Testis (tissue), 3 donors: Measurements from ENCODE around the gene ORAI2. TPM values are rescaled to one million over a fixed set of nuclear protein-coding genes. Genes with fewer than 3 reads are reported as not detected.
"Not testable (repeated sequence)": the region's sequence is repeated elsewhere in the genome, so short reads cannot be mapped to it uniquely, and the experiment has no call there.

Experiments used
- DNase-seq: peaks from one replicate; pipeline ENCODE4 v3.0.0-alpha.2; 2019
- H3K27ac ChIP-seq, 2 donors: fragments of 200-600 bp; sonication (generic); one replicate each; pipeline ENCODE4 v1.5.1; 2019
- H3K27me3 ChIP-seq: fragments of 200-600 bp; sonication (generic); one replicate; pipeline ENCODE4 v1.5.1; 2019
- H3K36me3 ChIP-seq: fragments of 200-600 bp; sonication (generic); one replicate; pipeline ENCODE4 v1.5.1; 2017; ENCODE audit warnings: low read depth; ENCODE audit errors: missing control alignments
- H3K4me1 ChIP-seq: fragments of 200-600 bp; sonication (generic); one replicate; pipeline ENCODE4 v1.5.1; 2019
- H3K4me3 ChIP-seq, 2 donors: fragments of 200-600 bp; sonication (generic); one replicate each; pipeline ENCODE4 v1.5.1; 2017 to 2019
- H3K9me3 ChIP-seq: fragments of 200-600 bp; sonication (generic); one replicate; pipeline ENCODE4 v1.5.1; 2017
- WGBS, 2 donors: methylation state at CpG; one replicate each; pipeline ENCODE4 v1.1.5; 2018; 5-methylcytosine and 5-hydroxymethylcytosine counted together
- intact Hi-C: fragments of 100-400 bp; cut with DNase I; formaldehyde crosslinking; loops from one replicate; pipeline ENCODE4 v1.15.1; 2023; ENCODE audit warnings: low total_unique reads
- microRNA-seq, 2 donors: library from miRNA; unstranded; fragments of <30 nt; microRNA quantifications; one replicate each; pipeline ENCODE4, GENCODE V29; 2016; ENCODE audit warnings: borderline number of aligned reads in 2 of 2, borderline replicate concordance in 1 of 2
- polyA plus RNA-seq: library from polyadenylated mRNA; stranded (reverse); fragments of 350-450 nt; fragmentation: Illumina TruSeq; extraction: RNeasy Lipid Tissue Mini Kit (QIAGEN cat#74804); gene quantifications from one replicate; pipeline ENCODE4 v1.2.3, GENCODE V29; 2014; ENCODE audit warnings: low read depth, low replicate concordance; ENCODE audit not compliant: insufficient read depth
- small RNA-seq, 2 donors: library from RNA; depleted of rRNA; stranded (forward); fragments of <200 nt; gene quantifications; one replicate each; pipeline ENCODE3, GENCODE V24; 2016
- total RNA-seq, 2 donors: library from RNA; depleted of rRNA; stranded (reverse); fragments of >200 nt; gene quantifications; one replicate each; pipeline ENCODE4 v1.2.3, GENCODE V29; 2016

ORAI2 gene
- total and polyA plus RNA-seq, 3 donors from 2014 or later: 9.7 to 10.3 (median 9.9) TPM

GRCh38 chr7:102496861-102497260, 63.5 kb downstream of the ORAI2 start:
- H3K27me3 ChIP-seq, H3K36me3 ChIP-seq, H3K4me3 ChIP-seq, DNase-seq, intact Hi-C loops, H3K27ac ChIP-seq, H3K9me3 ChIP-seq, H3K4me1 ChIP-seq: not testable (repeated sequence)
- WGBS, 2 donors: 77% methylated on average over 3 of the region's 10 CpGs; no CpG with 5 or more reads in 1 of the 2 donors

GRCh38 chr7:102497308-102497707, 63.9 kb downstream of the ORAI2 start:
- H3K9me3 ChIP-seq, intact Hi-C loops, H3K27ac ChIP-seq, H3K36me3 ChIP-seq, DNase-seq, H3K4me1 ChIP-seq, H3K27me3 ChIP-seq, H3K4me3 ChIP-seq: not testable (repeated sequence)
- 86% methylated on average over 1 of the region's 5 CpGs; no CpG with 5 or more reads in 1 of the 2 donors for WGBS, 2 donors

- WGBS, 2 donors: 95% methylated on average over 15 of the region's 16 CpGs; no CpG with 5 or more reads in 1 of the 2 donors
- H3K27me3 ChIP-seq, H3K27ac ChIP-seq, intact Hi-C loops, H3K36me3 ChIP-seq, H3K9me3 ChIP-seq, H3K4me3 ChIP-seq, H3K4me1 ChIP-seq: not testable (repeated sequence)
- DNase-seq: peak; percentile 13
These were observed 64.9 kb downstream of the ORAI2 start for GRCh38 chr7:102498321-102498720.

GRCh38 chr7:102503141-102503540, 69.8 kb downstream of the ORAI2 start:
- H3K4me1 ChIP-seq, H3K9me3 ChIP-seq, H3K27me3 ChIP-seq, DNase-seq, H3K4me3 ChIP-seq, H3K36me3 ChIP-seq, intact Hi-C loops, H3K27ac ChIP-seq: not testable (repeated sequence)
- WGBS, 2 donors: no CpG with 5 or more reads among the region's 12 CpGs

- H3K27ac ChIP-seq, DNase-seq: not testable (repeated sequence)
These were observed 72.2 kb downstream of the ORAI2 start for GRCh38 chr7:102505298-102506185.

More at GRCh38 chr7:102505298-102506185, 72.2 kb downstream of the ORAI2 start:
- H3K4me3 ChIP-seq, H3K4me1 ChIP-seq, H3K27me3 ChIP-seq, H3K9me3 ChIP-seq, intact Hi-C loops, H3K36me3 ChIP-seq: not testable (repeated sequence)
- no CpG with 5 or more reads among the region's 24 CpGs for WGBS, 2 donors

Small RNA genes within 50 kb of the gene (microRNA-seq; reads per million reads assigned to microRNA genes)
- gene MIR4467: 0.69 to 5.6 reads per million in 2 donors
- gene MIR5090: 3.5 to 4.8 reads per million in 2 donors
- gene MIR548O: 0 reads per million in 2 donors

Small RNA genes within 50 kb of the gene (small RNA-seq; reads per million reads assigned to genes)
- gene MIR548O: 0 reads per million in 2 donors

Other genes with a start within 250 kb of the ORAI2 start
- gene SH2B2, start 146.7 kb upstream of the ORAI2 start, total RNA-seq: 10 to 100 TPM; 22.8 to 26.6 TPM
- 4.6 TPM for gene SH2B2, start 146.7 kb upstream of the ORAI2 start, polyA plus RNA-seq
- gene SPDYE6, start 77.1 kb upstream of the ORAI2 start, total RNA-seq: 1 to 10 TPM; 2.3 to 5.2 TPM
- gene SPDYE6, start 77.1 kb upstream of the ORAI2 start, polyA plus RNA-seq: 6.7 TPM
- 10 to 100 TPM; 52.5 to 71.1 TPM for gene PRKRIP1, start 37.2 kb upstream of the ORAI2 start, total RNA-seq
- 50.8 TPM for gene PRKRIP1, start 37.2 kb upstream of the ORAI2 start, polyA plus RNA-seq
- 10 to 100 TPM; 26.7 to 27.7 TPM for gene ALKBH4, start 31.3 kb downstream of the ORAI2 start, total RNA-seq
- gene ALKBH4, start 31.3 kb downstream of the ORAI2 start, polyA plus RNA-seq: 9.3 TPM
- 100 to 1,000 TPM; 221 to 350 TPM for gene LRWD1, start 31.4 kb downstream of the ORAI2 start, total RNA-seq
- 540 TPM for gene LRWD1, start 31.4 kb downstream of the ORAI2 start, polyA plus RNA-seq
- gene POLR2J, start 45.3 kb downstream of the ORAI2 start, total RNA-seq: 10 to 100 TPM; 33.9 to 46.0 TPM
- 73.1 TPM for gene POLR2J, start 45.3 kb downstream of the ORAI2 start, polyA plus RNA-seq
- 10 to 100 TPM; 11.5 to 15.7 TPM for gene RASA4B, start 84.2 kb downstream of the ORAI2 start, total RNA-seq
- 18.5 TPM for gene RASA4B, start 84.2 kb downstream of the ORAI2 start, polyA plus RNA-seq
- 10 to 100 TPM in 1 of 2 donors, 1 to 10 TPM in 1; 5.6 to 10.5 TPM for gene UPK3BL2, start 110.1 kb downstream of the ORAI2 start, total RNA-seq
- 4.4 TPM for gene UPK3BL2, start 110.1 kb downstream of the ORAI2 start, polyA plus RNA-seq
- 10 to 100 TPM in 1 of 2 donors, 1 to 10 TPM in 1; 5.4 to 15.6 TPM for gene SPDYE2, start 117.7 kb downstream of the ORAI2 start, total RNA-seq
- 19.5 TPM for gene SPDYE2, start 117.7 kb downstream of the ORAI2 start, polyA plus RNA-seq
- gene POLR2J3, start 139.0 kb downstream of the ORAI2 start, total RNA-seq: 10 to 100 TPM; 31.3 to 45.5 TPM
- gene POLR2J3, start 139.0 kb downstream of the ORAI2 start, polyA plus RNA-seq: 66.4 TPM
- gene RASA4, start 183.2 kb downstream of the ORAI2 start, total RNA-seq: 10 to 100 TPM; 28.0 to 49.0 TPM
- 43.3 TPM for gene RASA4, start 183.2 kb downstream of the ORAI2 start, polyA plus RNA-seq
- 10 to 100 TPM; 22.5 to 24.2 TPM for gene UPK3BL1, start 209.2 kb downstream of the ORAI2 start, total RNA-seq
- 27.4 TPM for gene UPK3BL1, start 209.2 kb downstream of the ORAI2 start, polyA plus RNA-seq
- gene SPDYE2B, start 216.7 kb downstream of the ORAI2 start, total RNA-seq: 10 to 100 TPM in 1 of 2 donors, 1 to 10 TPM in 1; 1.4 to 10.6 TPM
- 3.3 TPM for gene SPDYE2B, start 216.7 kb downstream of the ORAI2 start, polyA plus RNA-seq
- 10 to 100 TPM in 1 of 2 donors, 1 to 10 TPM in 1; 7.6 to 10.2 TPM for gene POLR2J2, start 238.1 kb downstream of the ORAI2 start, total RNA-seq
- 1.4 TPM for gene POLR2J2, start 238.1 kb downstream of the ORAI2 start, polyA plus RNA-seq